Esophagus squamous epithelium (tissue), 4 donors: ENCODE results near the gene FBXL20.

ENCODE experiments used
- POLR2A ChIP-seq, 4 donors: fragments of 450-650 bp; IDR thresholded peaks; one replicate each; pipeline ENCODE4 v1.6.1; 2017; ENCODE audit warnings: antibody characterized with exemption in 4 of 4, mild to moderate bottlenecking in 4 of 4, moderate library complexity in 3 of 4
- TF ChIP-seq, protein P1 (sequence below), 6 experiments: fragments of 450-650 bp in 4 of 6; fragments of 200-600 bp in 2 of 6; sonication (generic) in 2 of 6; IDR thresholded peaks; one replicate each; pipeline ENCODE4 v1.5.1; 2016 to 2019; ENCODE audit warnings: antibody characterized with exemption in 6 of 6, mild to moderate bottlenecking in 4 of 6, moderate library complexity in 4 of 6

DNA sequence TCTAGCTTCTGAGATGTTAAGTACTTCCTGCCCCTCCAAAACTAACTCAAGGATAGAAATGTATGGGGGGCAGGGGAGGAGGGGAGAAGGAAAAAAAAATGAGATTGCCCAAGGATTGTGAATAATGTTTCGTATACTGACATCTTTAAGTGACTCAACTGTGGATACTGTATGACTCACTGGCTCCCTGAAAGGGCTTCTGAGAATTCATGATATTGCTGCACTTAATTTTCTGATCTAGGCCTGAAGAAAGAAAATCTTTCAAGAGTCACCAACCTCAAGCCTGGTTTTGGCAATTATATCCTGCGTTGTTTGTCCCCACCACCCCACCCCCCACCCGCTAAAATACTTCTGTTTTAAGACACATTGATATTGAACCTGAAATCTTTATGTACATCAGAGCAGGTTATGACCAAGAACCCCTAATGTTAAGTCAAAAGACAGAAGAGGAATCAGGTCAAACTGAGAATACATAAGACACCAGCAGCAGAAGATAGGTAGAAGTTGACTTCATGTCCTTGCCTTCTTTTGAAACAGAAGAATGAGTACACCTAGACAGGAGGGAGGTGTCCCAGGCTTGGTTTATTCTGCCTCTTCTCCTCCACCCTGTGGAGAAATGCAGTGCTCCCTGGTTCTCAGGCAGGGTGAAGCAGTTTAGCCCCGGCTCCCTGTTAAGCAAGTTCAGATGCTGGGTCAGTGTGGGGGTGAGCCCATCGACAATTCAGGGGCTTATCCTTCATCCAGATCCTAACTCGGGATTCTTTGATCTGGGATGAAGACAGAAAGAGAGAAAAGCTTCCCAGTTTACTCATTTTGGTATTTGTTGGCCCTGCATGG, 3.3 kb upstream of the FBXL20 start:
- TF ChIP-seq, protein P1, sequence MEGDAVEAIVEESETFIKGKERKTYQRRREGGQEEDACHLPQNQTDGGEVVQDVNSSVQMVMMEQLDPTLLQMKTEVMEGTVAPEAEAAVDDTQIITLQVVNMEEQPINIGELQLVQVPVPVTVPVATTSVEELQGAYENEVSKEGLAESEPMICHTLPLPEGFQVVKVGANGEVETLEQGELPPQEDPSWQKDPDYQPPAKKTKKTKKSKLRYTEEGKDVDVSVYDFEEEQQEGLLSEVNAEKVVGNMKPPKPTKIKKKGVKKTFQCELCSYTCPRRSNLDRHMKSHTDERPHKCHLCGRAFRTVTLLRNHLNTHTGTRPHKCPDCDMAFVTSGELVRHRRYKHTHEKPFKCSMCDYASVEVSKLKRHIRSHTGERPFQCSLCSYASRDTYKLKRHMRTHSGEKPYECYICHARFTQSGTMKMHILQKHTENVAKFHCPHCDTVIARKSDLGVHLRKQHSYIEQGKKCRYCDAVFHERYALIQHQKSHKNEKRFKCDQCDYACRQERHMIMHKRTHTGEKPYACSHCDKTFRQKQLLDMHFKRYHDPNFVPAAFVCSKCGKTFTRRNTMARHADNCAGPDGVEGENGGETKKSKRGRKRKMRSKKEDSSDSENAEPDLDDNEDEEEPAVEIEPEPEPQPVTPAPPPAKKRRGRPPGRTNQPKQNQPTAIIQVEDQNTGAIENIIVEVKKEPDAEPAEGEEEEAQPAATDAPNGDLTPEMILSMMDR (IDR thresholded peaks at IDR 0.05) = no peak
- TF ChIP-seq POLR2A (IDR thresholded peaks at IDR 0.05) = no peak
